Heart left ventricle (tissue), 16 donors: ENCODE data around the gene ATXN1. TPM values are rescaled to one million over a fixed set of nuclear protein-coding genes. Genes with fewer than 3 reads are reported as not detected.

Experiments
- ATAC-seq, 4 donors: fragments of 200-7000 bp; cut with Tn5 transposase; one replicate each; pipeline ENCODE4 v1.9.1; 2020 to 2022; ENCODE audit warnings: moderate library complexity in 4 of 4, mild to moderate bottlenecking in 3 of 4, moderate number of reproducible peaks in 1 of 4
- DNase-seq, 5 donors: peaks; one replicate each; pipeline ENCODE4 v3.0.0-alpha.2; 2020
- H3K27ac ChIP-seq, 12 donors: fragments of 200-600 bp; sonication (generic) in 4 of 12; one replicate each; pipeline versions ENCODE4 v1.5.0 to v1.8.0; 2016 to 2022; ENCODE audit warnings: mild to moderate bottlenecking in 2 of 12
- H3K27me3 ChIP-seq, 9 donors: fragments of 200-600 bp; sonication (generic) in 2 of 9; one replicate each; pipeline versions ENCODE4 v1.5.1 to v1.8.0; 2016 to 2022; ENCODE audit warnings: mild to moderate bottlenecking in 3 of 9
- H3K36me3 ChIP-seq, 9 donors: fragments of 200-600 bp; sonication (generic) in 2 of 9; one replicate each; pipeline versions ENCODE4 v1.5.0 to v1.8.0; 2018 to 2022; ENCODE audit warnings: mild to moderate bottlenecking in 2 of 9
- H3K4me1 ChIP-seq, 12 donors: fragments of 200-600 bp; sonication (generic) in 4 of 12; one replicate each; pipeline versions ENCODE4 v1.5.0 to v1.8.0; 2016 to 2022; ENCODE audit warnings: mild to moderate bottlenecking in 3 of 12
- H3K4me3 ChIP-seq, 12 donors: fragments of 200-600 bp; sonication (generic) in 4 of 12; one replicate each; pipeline versions ENCODE4 v1.5.0 to v1.8.0; 2017 to 2022; ENCODE audit warnings: mild to moderate bottlenecking in 9 of 12, moderate library complexity in 4 of 12
- H3K9me3 ChIP-seq, 12 donors: fragments of 200-600 bp; sonication (generic) in 4 of 12; one replicate each; pipeline versions ENCODE4 v1.5.0 to v1.8.0; 2016 to 2022; ENCODE audit warnings: mild to moderate bottlenecking in 1 of 12
- POLR2A ChIP-seq, 2 donors: fragments of 450-650 bp; IDR thresholded peaks; one replicate each; pipeline ENCODE4 v1.6.1; 2017; ENCODE audit warnings: antibody characterized with exemption in 2 of 2, mild to moderate bottlenecking in 2 of 2, moderate library complexity in 2 of 2
- WGBS, 4 donors: extraction: QIAGEN DNeasy Blood & Tissue Kit in 2 of 4; methylation state at CpG; one replicate each; pipeline versions ENCODE4 v1.1.5 to v1.1.7; 2013 to 2018; 5-methylcytosine and 5-hydroxymethylcytosine counted together
- intact Hi-C, 10 donors: fragments of 100-400 bp; cut with DNase I; formaldehyde crosslinking; loops; one replicate each; pipeline versions ENCODE4 v1.11.1 to v1.14.2; 2022
- polyA plus RNA-seq, 2 donors: library from polyadenylated mRNA; stranded (reverse); fragments of 200-250 nt; gene quantifications; one replicate each; pipeline ENCODE4 v1.2.3, GENCODE V29; 2013
- total RNA-seq, 9 donors: library from RNA; depleted of rRNA in 2 of 9; stranded (reverse); fragments of >200 nt in 2 of 9; fragmentation: NEBNext Ultra II Directional in 3 of 9; extraction: Animal tissue kit (Norgen Biotek cat#: 25700) in 3 of 9; gene quantifications; one replicate each; pipeline versions ENCODE4 v1.1.0 to v1.2.4, GENCODE V29; 2016 to 2023
- TF ChIP-seq, protein P1 (sequence below), 12 donors: fragments of 200-600 bp; sonication (generic) in 4 of 12; IDR thresholded peaks; one replicate each; pipeline versions ENCODE4 v1.5.0 to v1.8.0; 2018 to 2022; ENCODE audit warnings: antibody characterized with exemption in 12 of 12, mild to moderate bottlenecking in 5 of 12
- donor health status: ischemic (EF 13 %, LVEDD 7.1; RV severe dilation, severe dysfunction).
- donor health status: healthy with polysubstance abuse.
- donor health status: DM: no; HTN: yes; CAD: no.
- donor health status: DM: no; HTN: no; CAD: no.
- donor health status: ischemic (EF 25% LVEDD 6.9; RV normal size, moderate dysfunction).
- donor health status: ischemic (EF 25% LVEDD 5.7; RV mildly dilated, moderate dysfunction).
- donor health status: healthy.
- donor health status: DM: yes; HTN: yes; CAD: no.
- donor health status: ischemic (EF 35%, LVEDD 5.7; RV mildly dilated, moderate dysfunction).
- donor health status: nonischemic (EF 11% LVEDD 7.7; RV severe dilation, severe dysfunction).
- donor health status: DM: yes; HTN: yes; CAD: no.
- donor health status: PGD.
- donor health status: ischemic (EF 29% LVEDD 5.4; RV normal size, mild dysfunction).
- donor health status: nonischemic (EF 23%, LVEDD 6.1; RV moderate dilation, normal function).

ATXN1 gene
- total and polyA plus RNA-seq, 11 donors: 8.7 to 51.8 (median 36.0) TPM

DNA sequence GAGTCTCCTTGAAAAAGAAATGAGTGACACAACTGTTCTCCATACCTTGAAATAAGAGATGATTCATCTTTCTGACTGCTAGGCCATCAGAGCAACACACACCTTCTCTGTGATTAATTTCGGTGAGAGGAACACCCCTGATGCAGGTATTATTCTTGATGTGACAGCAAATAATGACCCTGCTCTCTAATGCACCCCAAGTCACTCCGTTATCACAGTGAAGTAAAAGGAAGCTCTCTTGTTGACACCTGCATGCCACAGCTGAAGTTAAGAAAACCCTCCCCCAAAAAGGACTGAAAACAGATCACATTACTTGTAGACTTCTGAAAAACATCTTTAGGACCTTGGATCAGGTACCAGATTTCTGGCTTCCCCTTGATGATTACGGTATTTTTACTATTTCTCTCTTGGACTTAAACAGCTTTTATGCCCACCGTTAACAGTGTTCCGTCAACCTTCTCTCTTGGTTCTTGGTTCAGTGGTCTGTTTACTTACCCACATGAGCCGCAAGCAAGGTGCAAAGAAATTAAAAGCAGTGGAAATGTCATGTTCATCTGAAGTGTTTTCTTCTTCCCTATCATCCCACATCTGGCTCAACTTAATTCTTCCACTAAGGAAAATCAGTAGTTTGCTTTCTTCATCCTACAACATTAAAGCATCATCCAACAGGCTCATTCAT is 273.1 kb downstream of the ATXN1 start:
- intact Hi-C loops: no loop called here
- Histone ChIP-seq H3K36me3 (peaks cover 0 to 25% (median 18%) of the 10 kb centered on the region in 9 donors), H3K4me1 (peaks cover 0 to 17% (median 3%) of the 10 kb centered on the region in 12 donors), H3K9me3 (peaks cover 0 to under 1% (median 0%) of the 10 kb centered on the region in 12 donors), H3K4me3 (no peak overlapping the region), H3K27me3 (no peaks in the 10 kb centered on the region), H3K27ac (peak overlapping the region in 1 of 12 donors; percentile 57)
- no peak for DNase-seq
- no peak for TF ChIP-seq POLR2A (IDR thresholded peaks at IDR 0.05)
- TF ChIP-seq, protein P1, sequence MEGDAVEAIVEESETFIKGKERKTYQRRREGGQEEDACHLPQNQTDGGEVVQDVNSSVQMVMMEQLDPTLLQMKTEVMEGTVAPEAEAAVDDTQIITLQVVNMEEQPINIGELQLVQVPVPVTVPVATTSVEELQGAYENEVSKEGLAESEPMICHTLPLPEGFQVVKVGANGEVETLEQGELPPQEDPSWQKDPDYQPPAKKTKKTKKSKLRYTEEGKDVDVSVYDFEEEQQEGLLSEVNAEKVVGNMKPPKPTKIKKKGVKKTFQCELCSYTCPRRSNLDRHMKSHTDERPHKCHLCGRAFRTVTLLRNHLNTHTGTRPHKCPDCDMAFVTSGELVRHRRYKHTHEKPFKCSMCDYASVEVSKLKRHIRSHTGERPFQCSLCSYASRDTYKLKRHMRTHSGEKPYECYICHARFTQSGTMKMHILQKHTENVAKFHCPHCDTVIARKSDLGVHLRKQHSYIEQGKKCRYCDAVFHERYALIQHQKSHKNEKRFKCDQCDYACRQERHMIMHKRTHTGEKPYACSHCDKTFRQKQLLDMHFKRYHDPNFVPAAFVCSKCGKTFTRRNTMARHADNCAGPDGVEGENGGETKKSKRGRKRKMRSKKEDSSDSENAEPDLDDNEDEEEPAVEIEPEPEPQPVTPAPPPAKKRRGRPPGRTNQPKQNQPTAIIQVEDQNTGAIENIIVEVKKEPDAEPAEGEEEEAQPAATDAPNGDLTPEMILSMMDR (IDR thresholded peaks at IDR 0.05): no peak
- no peak for ATAC-seq
- WGBS, 4 donors: 94 to 97% (median 96%) methylated on average over 6 of the region's 6 CpGs

- Histone ChIP-seq H3K27ac (peak overlapping the region in 1 of 12 donors; percentile 57), H3K4me1 (peaks cover 0 to 17% (median 3%) of the 10 kb centered on the region in 12 donors), H3K9me3 (peaks cover 0 to 8% (median 0%) of the 10 kb centered on the region in 12 donors), H3K36me3 (peaks cover 0 to 31% (median 18%) of the 10 kb centered on the region in 9 donors), H3K4me3 (peak overlapping the region in 1 of 12 donors; percentile 18), H3K27me3 (no peaks in the 10 kb centered on the region)
- TF ChIP-seq POLR2A (IDR thresholded peaks at IDR 0.05): no peak
- TF ChIP-seq, protein P1 (IDR thresholded peaks at IDR 0.05): no peak
- no peak for ATAC-seq
- WGBS, 4 donors: 86 to 91% (median 89%) methylated on average over 11 of the region's 11 CpGs
- intact Hi-C loops: no loop called here
- DNase-seq: no peak
Measured at GRCh38 chr6:16486661-16487060, 274.6 kb downstream of the ATXN1 start.

GRCh38 chr6:16483315-16483875 is 277.9 kb downstream of the ATXN1 start:
- DNase-seq (no peak), ATAC-seq (no peak)
- intact Hi-C loops: no loop called here
- no peak overlapping the region for H3K4me3 ChIP-seq
- H3K27me3 ChIP-seq: no peaks in the 10 kb centered on the region
- peak overlapping the region in 1 of 12 donors; percentile 12 for H3K27ac ChIP-seq
- no peak for TF ChIP-seq POLR2A (IDR thresholded peaks at IDR 0.05)
- TF ChIP-seq, protein P1 (IDR thresholded peaks at IDR 0.05): no peak
- H3K36me3 ChIP-seq: peaks cover 0 to 31% (median 18%) of the 10 kb centered on the region in 9 donors
- H3K4me1 ChIP-seq: peaks cover 0 to 16% (median 0%) of the 10 kb centered on the region in 12 donors
- H3K9me3 ChIP-seq: peaks cover 0 to 8% (median 0%) of the 10 kb centered on the region in 12 donors
- 72 to 81% (median 75%) methylated on average over 2 of the region's 2 CpGs for WGBS, 4 donors

DNA sequence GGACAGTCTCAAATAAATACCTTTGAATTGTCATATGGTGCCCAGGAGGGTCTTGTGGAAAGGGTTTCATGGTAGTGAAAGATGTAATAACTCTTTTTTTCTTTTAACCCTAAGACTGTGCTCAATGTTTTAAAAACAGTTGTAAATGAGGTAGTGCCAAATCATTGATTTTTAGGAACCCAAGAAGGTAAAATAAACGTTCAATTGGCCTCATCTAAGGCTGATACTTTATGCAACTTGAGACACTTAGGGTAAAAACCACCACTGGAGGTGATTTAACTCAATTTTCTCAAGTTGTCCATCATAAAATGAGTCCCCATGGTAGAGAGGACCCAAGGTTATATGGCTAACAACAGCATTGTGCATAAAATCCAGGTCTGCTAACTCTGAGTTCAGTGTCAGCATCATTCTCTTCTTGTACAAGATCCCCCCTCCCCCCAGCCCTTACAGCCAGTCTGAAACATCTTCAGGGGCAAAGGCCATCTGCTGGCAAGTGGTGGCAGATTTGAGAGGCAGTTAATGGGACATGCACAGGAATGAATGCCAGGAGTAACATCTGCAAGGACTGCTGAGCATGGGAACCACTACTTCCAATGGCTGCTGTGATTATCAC is 278.5 kb downstream of the ATXN1 start:
- peaks cover 0 to 31% (median 18%) of the 10 kb centered on the region in 9 donors for H3K36me3 ChIP-seq
- TF ChIP-seq POLR2A (IDR thresholded peaks at IDR 0.05): no peak
- TF ChIP-seq, protein P1 (IDR thresholded peaks at IDR 0.05): no peak
- H3K27me3 ChIP-seq: no peaks in the 10 kb centered on the region
- no peak overlapping the region for H3K27ac ChIP-seq
- ATAC-seq (no peak), DNase-seq (no peak)
- peaks cover 0 to 22% (median 5%) of the 10 kb centered on the region in 12 donors for H3K4me1 ChIP-seq
- H3K9me3 ChIP-seq: peaks cover 0 to 8% (median 0%) of the 10 kb centered on the region in 12 donors
- 90 to 97% (median 95%) methylated on average over 1 of the region's 1 CpG for WGBS, 4 donors
- no peak overlapping the region for H3K4me3 ChIP-seq
- intact Hi-C loops: no loop called here
